Pancreas (tissue), 10 donors: Measurements from ENCODE around the gene ADGRG6. TPM values are rescaled to one million over a fixed set of nuclear protein-coding genes. Genes with fewer than 3 reads are reported as not detected.

Experiments used
- ATAC-seq, 4 donors: fragments of 200-7000 bp; cut with Tn5 transposase; one replicate each; pipeline versions ENCODE4 v1.8.0 to v1.9.1; 2020; ENCODE audit warnings: mild to moderate bottlenecking in 4 of 4, moderate library complexity in 4 of 4
- DNase-seq, 6 donors: peaks; one replicate each; pipeline ENCODE4 v3.0.0-alpha.2; 2020
- FAIRE-seq: peaks from 2 replicates; lab custom pipeline; 2012; peaks lifted over from hg19 to GRCh38; lab: Jason Lieb, UNC
- H3K27ac ChIP-seq, 4 donors: fragments of 200-600 bp; sonication (generic); 1 replicate in 3 of 4; 2 replicates in 1 of 4; pipeline versions ENCODE4 v1.5.0 to v1.8.0; 2020
- H3K27me3 ChIP-seq, 4 donors: fragments of 200-600 bp; one replicate each; pipeline ENCODE4 v1.8.0; 2021
- H3K36me3 ChIP-seq, 3 donors: fragments of 200-600 bp; sonication (generic) in 1 of 3; one replicate each; pipeline versions ENCODE4 v1.5.0 to v1.8.0; 2020 to 2021
- H3K4me1 ChIP-seq, 3 donors: fragments of 200-600 bp; one replicate each; pipeline ENCODE4 v1.8.0; 2021
- H3K4me3 ChIP-seq, 4 donors: fragments of 200-600 bp; sonication (generic) in 2 of 4; one replicate each; pipeline versions ENCODE4 v1.5.0 to v1.8.0; 2020 to 2021
- H3K9me3 ChIP-seq, 4 donors: fragments of 200-600 bp; one replicate each; pipeline ENCODE4 v1.8.0; 2021
- CTCF ChIP-seq, 4 donors: fragments of 200-600 bp; sonication (generic) in 3 of 4; IDR thresholded peaks; one replicate each; pipeline versions ENCODE4 v1.5.0 to v1.8.0; 2021; ENCODE audit warnings: antibody characterized with exemption in 4 of 4
- WGBS, 2 donors: extraction: QIAGEN DNeasy Blood & Tissue Kit; methylation state at CpG; one replicate each; pipeline ENCODE4 v1.1.7; 2013; 5-methylcytosine and 5-hydroxymethylcytosine counted together
- intact Hi-C, 3 donors: fragments of 100-400 bp; cut with DNase I; formaldehyde crosslinking; loops; one replicate each; pipeline versions ENCODE4 v1.11.1 to v1.14.2; 2022
- polyA plus RNA-seq, 2 donors: library from polyadenylated mRNA; stranded (reverse); fragments of 200-250 nt; gene quantifications; one replicate each; pipeline ENCODE4 v1.2.3, GENCODE V29; 2013
- total RNA-seq, 6 donors: library from RNA; stranded (reverse); fragmentation: NEBNext Ultra II Directional in 4 of 6; extraction: Animal tissue kit (Norgen Biotek cat#: 25700) in 4 of 6; gene quantifications; one replicate each; pipeline versions ENCODE4 v1.2.1 to v1.2.4, GENCODE V29; 2021 to 2023
- donor health status: healthy with polysubstance abuse.
- donor health status: DM: no; HTN: no; CAD: no; lungs with moderate emphysema.
- donor health status: DM: no; HTN: no; CAD: no.
- donor health status: control.
- donor health status: control.
- donor health status: Bipolar disorder and iron deficiency.
- donor health status: DM: yes; HTN: yes; CAD: no.
- donor health status: DM: no; HTN: no; CAD: no.
- donor health status: DM: no; HTN: no; CAD: no.
- donor health status: DM: yes; HTN: yes; CAD: no.

ADGRG6 gene
- total and polyA plus RNA-seq, 8 donors = 1.6 to 10.7 (median 4.2) TPM

- H3K27me3 ChIP-seq = no peaks in the 10 kb centered on the region
- 89 to 96% methylated on average over 3 of the region's 3 CpGs for WGBS, 2 donors
- intact Hi-C loops = no loop called here
- H3K4me1 ChIP-seq = peaks cover 0 to 3% (median 0%) of the 10 kb centered on the region in 3 donors
- DNase-seq (no peak), FAIRE-seq (no peak), ATAC-seq (no peak)
- no peak overlapping the region for H3K27ac ChIP-seq
- no peak for TF ChIP-seq CTCF (IDR thresholded peaks at IDR 0.05)
- H3K36me3 ChIP-seq = no peaks in the 10 kb centered on the region
- H3K9me3 ChIP-seq = no peaks in the 10 kb centered on the region
- no peak overlapping the region for H3K4me3 ChIP-seq
Observed at GRCh38 chr6:142395266-142395665, 93.5 kb downstream of the ADGRG6 start.

GRCh38 chr6:142395768-142396231 is 94.0 kb downstream of the ADGRG6 start:
- H3K9me3 ChIP-seq = no peaks in the 10 kb centered on the region
- H3K4me1 ChIP-seq = peaks cover 0 to 2% (median 0%) of the 10 kb centered on the region in 3 donors
- 58 to 63% methylated on average over 1 of the region's 1 CpG for WGBS, 2 donors
- FAIRE-seq = no peak
- H3K4me3 ChIP-seq = no peak overlapping the region
- peaks cover 0 to 3% (median 0%) of the 10 kb centered on the region in 3 donors for H3K36me3 ChIP-seq
- no peak for ATAC-seq
- intact Hi-C loops = no loop called here
- H3K27ac ChIP-seq = no peak overlapping the region
- TF ChIP-seq CTCF (IDR thresholded peaks at IDR 0.05) = no peak
- DNase-seq = no peak
- H3K27me3 ChIP-seq = no peaks in the 10 kb centered on the region

GRCh38 chr6:142398353-142398752 is 96.5 kb downstream of the ADGRG6 start:
- no peak for ATAC-seq
- WGBS, 2 donors = 63 to 90% methylated on average over 4 of the region's 4 CpGs
- Histone ChIP-seq H3K27me3 (no peaks in the 10 kb centered on the region), H3K4me3 (no peak overlapping the region), H3K36me3 (peaks cover 0 to 3% (median 0%) of the 10 kb centered on the region in 3 donors), H3K27ac (no peak overlapping the region), H3K4me1 (no peaks in the 10 kb centered on the region), H3K9me3 (no peaks in the 10 kb centered on the region)
- intact Hi-C loops = no loop called here
- TF ChIP-seq CTCF (IDR thresholded peaks at IDR 0.05) = no peak
- no peak for FAIRE-seq
- DNase-seq = no peak

- TF ChIP-seq CTCF (IDR thresholded peaks at IDR 0.05) = no peak
- whole genome bisulfite sequencing, 2 donors = 85 to 87% methylated on average over 2 of the region's 2 CpGs
- no peak for ATAC-seq
- Histone ChIP-seq H3K36me3 (peaks cover 0 to 3% (median 0%) of the 10 kb centered on the region in 3 donors), H3K27me3 (no peaks in the 10 kb centered on the region), H3K27ac (no peak overlapping the region), H3K4me1 (no peaks in the 10 kb centered on the region), H3K4me3 (no peak overlapping the region), H3K9me3 (no peaks in the 10 kb centered on the region)
- intact Hi-C loops = no loop called here
- FAIRE-seq = no peak
- DNase-seq = no peak
Observed at GRCh38 chr6:142399739-142400138, 97.9 kb downstream of the ADGRG6 start.

- peaks cover 0 to 5% (median 5%) of the 10 kb centered on the region in 3 donors for H3K4me1 ChIP-seq
- ATAC-seq = peak in 2 of 4 donors; percentile 37 to 46
- no peak for DNase-seq
Observed at GRCh38 chr6:142400495-142400894, 98.7 kb downstream of the ADGRG6 start.

More at GRCh38 chr6:142400495-142400894, 98.7 kb downstream of the ADGRG6 start:
- intact Hi-C loops = no loop called here
- Histone ChIP-seq H3K27me3 (no peaks in the 10 kb centered on the region), H3K4me3 (no peak overlapping the region), H3K36me3 (peaks cover 0 to 3% (median 0%) of the 10 kb centered on the region in 3 donors), H3K9me3 (no peaks in the 10 kb centered on the region), H3K27ac (no peak overlapping the region)
- 38 to 45% methylated on average over 4 of the region's 4 CpGs for WGBS, 2 donors
- TF ChIP-seq CTCF (IDR thresholded peaks at IDR 0.05) = no peak
- FAIRE-seq = no peak
